Stimulated activated CD4-positive, alpha-beta T cell treated with anti-CD3 and anti-CD28 coated beads, Interleukin-1b, Interleukin-23, amount 100 ng/mL, for 1 hour (primary cell): ENCODE data around the gene PLEKHA8.

Experiments used
- DNase-seq, 2 donors: peaks; one replicate each; pipeline ENCODE4 v3.0.0-alpha.2; 2020; ENCODE audit warnings: low read depth in 2 of 2

Gene PLEKHA8

GRCh38 chr7:30145426-30145970 is 117.3 kb downstream of the PLEKHA8 start:
- no peak for DNase-seq

GRCh38 chr7:30146127-30146612 is 118.0 kb downstream of the PLEKHA8 start:
- DNase-seq: no peak

- DNase-seq: no peak
Measured at GRCh38 chr7:30147223-30147622, 119.0 kb downstream of the PLEKHA8 start.

- no peak for DNase-seq
Measured at GRCh38 chr7:30147785-30148184, 119.6 kb downstream of the PLEKHA8 start.

GRCh38 chr7:30148426-30148825 is 120.2 kb downstream of the PLEKHA8 start:
- DNase-seq: no peak

- DNase-seq: no peak
Measured at GRCh38 chr7:30148951-30149459, 120.8 kb downstream of the PLEKHA8 start.

- no peak for DNase-seq
Measured at GRCh38 chr7:30149640-30150272, 121.5 kb downstream of the PLEKHA8 start.

- no peak for DNase-seq
Measured at GRCh38 chr7:30150711-30151110, 122.5 kb downstream of the PLEKHA8 start.

GRCh38 chr7:30154111-30154587 is 125.9 kb downstream of the PLEKHA8 start:
- DNase-seq: no peak

- no peak for DNase-seq
Measured at GRCh38 chr7:30155481-30155880, 127.3 kb downstream of the PLEKHA8 start.

- DNase-seq: no peak
Measured at GRCh38 chr7:30157204-30157603, 129.0 kb downstream of the PLEKHA8 start.

- no peak for DNase-seq
Measured at GRCh38 chr7:30159163-30159562, 131.0 kb downstream of the PLEKHA8 start.

- no peak for DNase-seq
Measured at GRCh38 chr7:30159698-30160143, 131.5 kb downstream of the PLEKHA8 start.

- DNase-seq: no peak
Measured at GRCh38 chr7:30160329-30160728, 132.1 kb downstream of the PLEKHA8 start.

- DNase-seq: no peak
Measured at GRCh38 chr7:30162133-30162532, 133.9 kb downstream of the PLEKHA8 start.

GRCh38 chr7:30162622-30163124 is 134.5 kb downstream of the PLEKHA8 start:
- DNase-seq: no peak

- no peak for DNase-seq
Measured at GRCh38 chr7:30163231-30163894, 135.2 kb downstream of the PLEKHA8 start.

- no peak for DNase-seq
Measured at GRCh38 chr7:30164567-30164966, 136.4 kb downstream of the PLEKHA8 start.

GRCh38 chr7:30165590-30165989 is 137.4 kb downstream of the PLEKHA8 start:
- no peak for DNase-seq

- DNase-seq: no peak
Measured at GRCh38 chr7:30166155-30166840, 138.1 kb downstream of the PLEKHA8 start.

- no peak for DNase-seq
Measured at GRCh38 chr7:30166841-30167235, 138.6 kb downstream of the PLEKHA8 start.

GRCh38 chr7:30167901-30168300 is 139.7 kb downstream of the PLEKHA8 start:
- no peak for DNase-seq
